ENCODE results near the gene SSMEM1.

Gene SSMEM1

DNA sequence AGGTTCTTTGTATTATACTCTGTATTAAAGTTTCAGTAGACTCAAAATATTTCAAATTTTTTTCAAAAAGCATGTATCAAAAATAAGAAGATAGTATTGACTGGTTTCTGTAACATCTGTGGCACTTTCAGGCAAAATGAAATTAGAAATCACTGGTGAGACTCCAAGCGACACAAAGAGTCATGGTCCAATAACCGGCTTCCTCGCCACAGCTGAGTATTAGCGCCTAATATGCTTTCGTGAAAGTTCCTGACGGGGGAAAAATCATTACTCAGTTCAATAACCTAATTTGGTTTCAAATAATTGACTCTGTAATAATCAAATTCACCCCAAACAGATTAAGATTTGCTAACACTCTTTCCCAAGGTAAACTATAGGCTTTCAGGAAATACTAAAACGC lies 15.9 kb upstream of the SSMEM1 start:
- Histone ChIP-seq H3K4me3 (ENCODE audit: insufficient read depth, low read length, poor library complexity, severe bottlenecking) (no peak overlapping the region), H3K4me2 (ENCODE audit: low read depth, low read length, poor library complexity, severe bottlenecking) (no peak overlapping the region), H3K27me3 (ENCODE audit: low read length) (no peaks in the 10 kb centered on the region), H3K36me3 (ENCODE audit: low read length) (peaks cover 44% of the 10 kb centered on the region), H3K9ac (ENCODE audit: low read length) (no peak overlapping the region), H4K20me1 (ENCODE audit: low read depth, low read length) (no peaks in the 10 kb centered on the region), H3K9me2 (replicated peaks; ENCODE audit: insufficient read depth, low read length) (no peaks in the 10 kb centered on the region), H2AFZ (ENCODE audit: low read depth, low read length, severe bottlenecking) (no peak overlapping the region), H3K79me2 (ENCODE audit: insufficient read depth, low read length) (peaks cover 12% of the 10 kb centered on the region), H3K9me3 (ENCODE audit: insufficient read depth, low read length) (no peaks in the 10 kb centered on the region), H3K27ac (ENCODE audit: low read depth, low read length) (no peak overlapping the region), H3F3A (ENCODE audit: insufficient read depth) (peaks cover 13% of the 10 kb centered on the region; the same call in 1 of the 2 replicates)
- TF ChIP-seq EZH2phosphoT487 (conservative IDR thresholded peaks at IDR 0.05; ENCODE audit: low read length) = no peak
- TF ChIP-seq, protein P1, sequence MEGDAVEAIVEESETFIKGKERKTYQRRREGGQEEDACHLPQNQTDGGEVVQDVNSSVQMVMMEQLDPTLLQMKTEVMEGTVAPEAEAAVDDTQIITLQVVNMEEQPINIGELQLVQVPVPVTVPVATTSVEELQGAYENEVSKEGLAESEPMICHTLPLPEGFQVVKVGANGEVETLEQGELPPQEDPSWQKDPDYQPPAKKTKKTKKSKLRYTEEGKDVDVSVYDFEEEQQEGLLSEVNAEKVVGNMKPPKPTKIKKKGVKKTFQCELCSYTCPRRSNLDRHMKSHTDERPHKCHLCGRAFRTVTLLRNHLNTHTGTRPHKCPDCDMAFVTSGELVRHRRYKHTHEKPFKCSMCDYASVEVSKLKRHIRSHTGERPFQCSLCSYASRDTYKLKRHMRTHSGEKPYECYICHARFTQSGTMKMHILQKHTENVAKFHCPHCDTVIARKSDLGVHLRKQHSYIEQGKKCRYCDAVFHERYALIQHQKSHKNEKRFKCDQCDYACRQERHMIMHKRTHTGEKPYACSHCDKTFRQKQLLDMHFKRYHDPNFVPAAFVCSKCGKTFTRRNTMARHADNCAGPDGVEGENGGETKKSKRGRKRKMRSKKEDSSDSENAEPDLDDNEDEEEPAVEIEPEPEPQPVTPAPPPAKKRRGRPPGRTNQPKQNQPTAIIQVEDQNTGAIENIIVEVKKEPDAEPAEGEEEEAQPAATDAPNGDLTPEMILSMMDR (IDR thresholded peaks at IDR 0.05; ENCODE audit: insufficient read depth, low read length, poor library complexity, severe bottlenecking) = no peak

DNA sequence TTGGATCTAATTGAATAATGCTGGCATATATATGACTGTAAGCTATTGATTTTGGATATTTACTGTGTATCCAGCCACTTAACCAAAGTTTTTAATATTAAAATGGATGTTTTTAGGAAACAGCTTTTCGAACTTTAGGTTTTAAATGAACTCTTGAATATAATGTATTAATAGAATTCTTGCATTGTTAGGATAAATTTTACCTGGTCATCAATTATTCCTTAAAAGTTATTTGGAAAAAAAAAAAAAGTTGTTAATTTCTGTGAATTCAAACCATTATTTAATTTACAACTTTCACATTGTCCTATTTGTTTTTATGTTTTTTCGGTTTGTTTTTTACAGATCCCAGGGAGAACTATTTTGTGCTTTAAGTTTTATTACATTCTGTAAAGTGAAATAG lies 12.3 kb upstream of the SSMEM1 start:
- Histone ChIP-seq H3K27me3 (ENCODE audit: low read length) (no peaks in the 10 kb centered on the region), H4K20me1 (ENCODE audit: low read depth, low read length) (no peaks in the 10 kb centered on the region), H3K36me3 (ENCODE audit: low read length) (peaks cover 63% of the 10 kb centered on the region), H3F3A (ENCODE audit: insufficient read depth) (peaks cover 13% of the 10 kb centered on the region; the same call in 1 of the 2 replicates), H3K9ac (ENCODE audit: low read length) (no peak overlapping the region), H3K4me3 (ENCODE audit: insufficient read depth, low read length, poor library complexity, severe bottlenecking) (no peak overlapping the region), H3K27ac (ENCODE audit: low read depth, low read length) (no peak overlapping the region), H2AFZ (ENCODE audit: low read depth, low read length, severe bottlenecking) (no peak overlapping the region), H3K79me2 (ENCODE audit: insufficient read depth, low read length) (peaks cover 4% of the 10 kb centered on the region; the same call in 1 of the 2 replicates), H3K9me2 (replicated peaks; ENCODE audit: insufficient read depth, low read length) (no peaks in the 10 kb centered on the region), H3K4me2 (ENCODE audit: low read depth, low read length, poor library complexity, severe bottlenecking) (no peak overlapping the region), H3K9me3 (ENCODE audit: insufficient read depth, low read length) (no peaks in the 10 kb centered on the region)
- no peak for TF ChIP-seq EZH2phosphoT487 (conservative IDR thresholded peaks at IDR 0.05; ENCODE audit: low read length)

DNA sequence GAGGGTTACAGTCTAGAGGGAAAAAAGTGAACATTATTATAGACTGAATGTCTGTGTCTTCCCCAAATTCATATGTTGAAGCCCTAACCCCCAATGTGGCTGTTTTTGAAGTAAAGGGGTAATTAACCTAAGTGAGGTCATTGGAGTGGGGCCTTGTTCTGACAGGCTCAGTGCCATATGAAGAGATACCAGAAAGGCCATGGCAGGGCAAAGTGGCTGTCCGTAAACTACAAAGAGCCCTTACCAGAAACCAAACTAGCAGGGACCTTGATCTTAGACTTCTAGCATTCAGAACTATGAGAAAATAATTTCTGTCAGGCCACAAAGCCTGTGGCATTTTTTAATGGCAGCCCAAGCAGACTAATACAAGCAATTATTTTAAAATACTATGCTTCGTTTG lies 11.2 kb upstream of the SSMEM1 start:
- H2AFZ ChIP-seq (ENCODE audit: low read depth, low read length, severe bottlenecking) = no peak overlapping the region
- no peaks in the 10 kb centered on the region for H3K9me2 ChIP-seq (replicated peaks; ENCODE audit: insufficient read depth, low read length)
- H3K27ac ChIP-seq (ENCODE audit: low read depth, low read length) = no peak overlapping the region
- H3K4me3 ChIP-seq (ENCODE audit: insufficient read depth, low read length, poor library complexity, severe bottlenecking) = no peak overlapping the region
- H4K20me1 ChIP-seq (ENCODE audit: low read depth, low read length) = no peaks in the 10 kb centered on the region
- H3K36me3 ChIP-seq (ENCODE audit: low read length) = peaks cover 66% of the 10 kb centered on the region
- H3K4me2 ChIP-seq (ENCODE audit: low read depth, low read length, poor library complexity, severe bottlenecking) = no peak overlapping the region
- no peaks in the 10 kb centered on the region for H3K9me3 ChIP-seq (ENCODE audit: insufficient read depth, low read length)
- no peak overlapping the region for H3K9ac ChIP-seq (ENCODE audit: low read length)
- TF ChIP-seq EZH2phosphoT487 (conservative IDR thresholded peaks at IDR 0.05; ENCODE audit: low read length) = no peak
- TF ChIP-seq, protein P1 (IDR thresholded peaks at IDR 0.05; ENCODE audit: insufficient read depth, low read length, poor library complexity, severe bottlenecking) = no peak
- H3F3A ChIP-seq (ENCODE audit: insufficient read depth) = peaks cover 13% of the 10 kb centered on the region; the same call in 1 of the 2 replicates
- H3K27me3 ChIP-seq (ENCODE audit: low read length) = no peaks in the 10 kb centered on the region
- peaks cover 5% of the 10 kb centered on the region; the same call in 1 of the 2 replicates for H3K79me2 ChIP-seq (ENCODE audit: insufficient read depth, low read length)

DNA sequence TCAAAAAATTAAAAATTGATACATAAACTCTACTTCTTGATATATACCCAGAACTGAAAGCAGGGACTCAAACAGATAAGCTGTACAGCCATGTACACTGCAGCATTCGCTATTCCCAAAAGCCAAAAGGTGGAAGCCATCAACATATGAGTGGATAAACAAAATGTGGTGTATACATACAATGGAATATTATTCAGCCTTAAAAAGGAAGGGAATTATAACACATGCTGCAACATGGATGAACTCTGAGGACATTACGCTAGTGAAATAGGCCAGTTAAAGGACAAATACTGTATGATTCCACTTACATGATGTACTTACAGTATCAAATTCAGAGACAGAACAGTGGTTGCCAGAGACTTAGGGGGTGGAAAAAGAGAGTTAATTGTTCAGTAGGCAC lies 10.6 kb upstream of the SSMEM1 start:
- H3K27ac ChIP-seq (ENCODE audit: low read depth, low read length) = no peak overlapping the region
- TF ChIP-seq EZH2phosphoT487 (conservative IDR thresholded peaks at IDR 0.05; ENCODE audit: low read length) = no peak
- TF ChIP-seq, protein P1 (IDR thresholded peaks at IDR 0.05; ENCODE audit: insufficient read depth, low read length, poor library complexity, severe bottlenecking) = no peak
- H3K9me2 ChIP-seq (replicated peaks; ENCODE audit: insufficient read depth, low read length) = no peaks in the 10 kb centered on the region
- H3K27me3 ChIP-seq (ENCODE audit: low read length) = no peaks in the 10 kb centered on the region
- no peaks in the 10 kb centered on the region for H4K20me1 ChIP-seq (ENCODE audit: low read depth, low read length)
- H3K9ac ChIP-seq (ENCODE audit: low read length) = no peak overlapping the region
- peaks cover 5% of the 10 kb centered on the region; the same call in 1 of the 2 replicates for H3K79me2 ChIP-seq (ENCODE audit: insufficient read depth, low read length)
- H3K4me2 ChIP-seq (ENCODE audit: low read depth, low read length, poor library complexity, severe bottlenecking) = no peak overlapping the region
- peaks cover 13% of the 10 kb centered on the region; the same call in 1 of the 2 replicates for H3F3A ChIP-seq (ENCODE audit: insufficient read depth)
- no peak overlapping the region for H3K4me3 ChIP-seq (ENCODE audit: insufficient read depth, low read length, poor library complexity, severe bottlenecking)
- H3K36me3 ChIP-seq (ENCODE audit: low read length) = peaks cover 67% of the 10 kb centered on the region
- no peak overlapping the region for H2AFZ ChIP-seq (ENCODE audit: low read depth, low read length, severe bottlenecking)
- no peaks in the 10 kb centered on the region for H3K9me3 ChIP-seq (ENCODE audit: insufficient read depth, low read length)

Measured in SU-DHL-6 (cell line).